ENCODE measurements around the gene CYP2S1. TPM values are rescaled to one million over a fixed set of nuclear protein-coding genes. Genes with fewer than 3 reads are reported as not detected.

CYP2S1 gene
- total RNA-seq, 1 experiment from 2014 or later: 4.9 TPM

DNA sequence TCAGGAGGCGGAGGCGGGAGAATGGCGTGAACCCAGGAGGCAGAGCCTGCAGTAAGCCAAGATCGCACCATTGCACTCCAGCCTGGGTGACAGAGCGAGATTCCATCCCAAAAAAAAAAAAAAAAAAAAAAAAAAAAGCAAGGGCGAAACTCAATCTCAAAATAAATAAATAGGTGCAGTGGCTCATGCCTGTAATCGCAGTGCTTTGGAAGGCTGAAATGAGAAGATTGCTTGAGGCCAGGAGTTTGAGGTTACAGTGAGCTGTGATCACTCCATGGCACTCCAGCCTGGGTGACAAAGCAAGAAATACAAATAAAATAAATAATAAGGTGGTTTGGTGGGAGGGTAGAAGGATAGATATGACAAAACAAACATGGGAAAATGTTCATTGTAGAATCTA is 39.0 kb upstream of the CYP2S1 start:
- Mint-ChIP-seq H3K9me3 (ENCODE audit: low read depth, unreplicated experiment) (no peaks in the 10 kb centered on the region), H3K27ac (ENCODE audit: unreplicated experiment) (no peak overlapping the region), H3K36me3 (ENCODE audit: insufficient read depth, unreplicated experiment) (peaks cover 4% of the 10 kb centered on the region), H3K4me3 (ENCODE audit: low read depth, unreplicated experiment) (no peak overlapping the region), H3K4me1 (ENCODE audit: low read depth, unreplicated experiment) (no peaks in the 10 kb centered on the region), H3K27me3 (ENCODE audit: unreplicated experiment) (no peaks in the 10 kb centered on the region)
- DNase-seq: no peak
- TF ChIP-seq CTCF (IDR thresholded peaks at IDR 0.05; ENCODE audit: unreplicated experiment): no peak
- intact Hi-C loops (cut with micrococcal nuclease; ENCODE audit: unreplicated experiment): no loop called here
- no TSS peak for BruUV-seq (replicated peaks)
- CTCF ChIA-PET: no interaction called here

GRCh38 chr19:41156207-41156606 is 36.8 kb upstream of the CYP2S1 start:
- TF ChIP-seq CTCF (IDR thresholded peaks at IDR 0.05; ENCODE audit: unreplicated experiment): no peak
- Mint-ChIP-seq H3K27ac (ENCODE audit: unreplicated experiment) (no peak overlapping the region), H3K9me3 (ENCODE audit: low read depth, unreplicated experiment) (no peaks in the 10 kb centered on the region), H3K4me1 (ENCODE audit: low read depth, unreplicated experiment) (no peaks in the 10 kb centered on the region), H3K27me3 (ENCODE audit: unreplicated experiment) (no peaks in the 10 kb centered on the region), H3K36me3 (ENCODE audit: insufficient read depth, unreplicated experiment) (peaks cover 4% of the 10 kb centered on the region), H3K4me3 (ENCODE audit: low read depth, unreplicated experiment) (no peak overlapping the region)
- no TSS peak for BruUV-seq (replicated peaks)
- DNase-seq: no peak
- intact Hi-C loops (cut with micrococcal nuclease; ENCODE audit: unreplicated experiment): no loop called here
- CTCF ChIA-PET: interaction anchor here (0.6 kb wide), 1 partner anchor 107 kb away, joined by 3 read pairs; no protein-coding TSS in a partner anchor

GRCh38 chr19:41159881-41160280 is 33.1 kb upstream of the CYP2S1 start:
- CTCF ChIA-PET: interaction anchor here (0.6 kb wide), 1 partner anchor 23 kb away, joined by 4 read pairs; no protein-coding TSS in a partner anchor
- no peak for TF ChIP-seq CTCF (IDR thresholded peaks at IDR 0.05; ENCODE audit: unreplicated experiment)
- Mint-ChIP-seq H3K9me3 (ENCODE audit: low read depth, unreplicated experiment) (no peaks in the 10 kb centered on the region), H3K27ac (ENCODE audit: unreplicated experiment) (no peak overlapping the region), H3K4me1 (ENCODE audit: low read depth, unreplicated experiment) (no peaks in the 10 kb centered on the region), H3K27me3 (ENCODE audit: unreplicated experiment) (no peaks in the 10 kb centered on the region), H3K4me3 (ENCODE audit: low read depth, unreplicated experiment) (no peak overlapping the region), H3K36me3 (ENCODE audit: insufficient read depth, unreplicated experiment) (no peaks in the 10 kb centered on the region)
- DNase-seq: no peak
- intact Hi-C loops (cut with micrococcal nuclease; ENCODE audit: unreplicated experiment): no loop called here
- no TSS peak for BruUV-seq (replicated peaks)

DNA sequence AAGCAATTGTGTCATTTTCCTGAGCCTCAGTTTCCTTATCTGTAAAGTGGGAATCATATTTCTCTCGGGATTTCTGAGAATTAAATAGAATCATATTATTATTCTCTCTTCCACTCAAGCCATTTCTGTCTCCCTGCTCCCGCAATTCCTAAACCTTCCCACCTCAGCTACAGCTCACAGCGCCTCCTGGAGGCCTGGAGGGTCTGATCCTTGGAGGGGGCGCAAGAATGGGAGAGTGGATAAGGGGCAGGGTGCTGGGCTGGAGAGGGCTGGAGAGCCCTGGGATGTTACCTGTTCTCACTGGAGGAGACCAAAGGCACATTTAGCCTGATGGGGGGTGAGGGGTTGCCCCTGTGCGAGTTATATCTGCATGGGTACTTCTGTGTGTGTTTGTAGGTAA is 31.1 kb upstream of the CYP2S1 start:
- no peak for TF ChIP-seq CTCF (IDR thresholded peaks at IDR 0.05; ENCODE audit: unreplicated experiment)
- no TSS peak for BruUV-seq (replicated peaks)
- H3K9me3 Mint-ChIP-seq (ENCODE audit: low read depth, unreplicated experiment): no peaks in the 10 kb centered on the region
- no peaks in the 10 kb centered on the region for H3K36me3 Mint-ChIP-seq (ENCODE audit: insufficient read depth, unreplicated experiment)
- CTCF ChIA-PET: interaction anchor here (0.7 kb wide), 1 partner anchor 40 kb away, joined by 4 read pairs; no protein-coding TSS in a partner anchor
- no peak overlapping the region for H3K27ac Mint-ChIP-seq (ENCODE audit: unreplicated experiment)
- DNase-seq: no peak
- no peaks in the 10 kb centered on the region for H3K27me3 Mint-ChIP-seq (ENCODE audit: unreplicated experiment)
- intact Hi-C loops (cut with micrococcal nuclease; ENCODE audit: unreplicated experiment): no loop called here
- H3K4me3 Mint-ChIP-seq (ENCODE audit: low read depth, unreplicated experiment): no peak overlapping the region
- H3K4me1 Mint-ChIP-seq (ENCODE audit: low read depth, unreplicated experiment): no peaks in the 10 kb centered on the region

Data from Calu3 (cell line).